Measurements from ENCODE around the gene ANKRD36C.
"Not testable (repeated sequence)": the region's sequence is repeated elsewhere in the genome, so short reads cannot be mapped to it uniquely, and the experiment has no call there.

ANKRD36C gene

GRCh38 chr2:95991351-95992094 is at the start of gene ANKRD36C:
Gene ANKRD36C (minus strand): TSS chr2:95991824. CDS start chr2:95991708, 116 bp downstream.
- not testable (repeated sequence) for DNase-seq (ENCODE audit: low read depth)

GRCh38 chr2:96035554-96035953 is 43.9 kb upstream of the ANKRD36C start:
- not testable (repeated sequence) for DNase-seq (ENCODE audit: low read depth)

- not testable (repeated sequence) for DNase-seq (ENCODE audit: low read depth)
These were observed 43.2 kb upstream of the ANKRD36C start, which contains the start of gene GPAT2 for GRCh38 chr2:96034792-96035191. Gene GPAT2 (minus strand): TSS chr2:96034916. CDS start chr2:96032359, 2,557 bp downstream.

GRCh38 chr2:96033997-96034396 is 42.4 kb upstream of the ANKRD36C start:
- DNase-seq (ENCODE audit: low read depth) = not testable (repeated sequence)

- not testable (repeated sequence) for DNase-seq (ENCODE audit: low read depth)
These were observed 36.2 kb upstream of the ANKRD36C start for GRCh38 chr2:96027725-96028325.

- DNase-seq (ENCODE audit: low read depth) = not testable (repeated sequence)
These were observed 34.1 kb upstream of the ANKRD36C start for GRCh38 chr2:96025755-96026154.

- no peak for DNase-seq (ENCODE audit: low read depth)
These were observed 33.5 kb upstream of the ANKRD36C start for GRCh38 chr2:96025194-96025492.

- no peak for DNase-seq (ENCODE audit: low read depth)
These were observed 32.9 kb upstream of the ANKRD36C start for GRCh38 chr2:96024336-96025193.

GRCh38 chr2:96023701-96024100 is 32.1 kb upstream of the ANKRD36C start:
- DNase-seq (ENCODE audit: low read depth) = not testable (repeated sequence)

GRCh38 chr2:96022701-96023447 is 31.2 kb upstream of the ANKRD36C start:
- DNase-seq (ENCODE audit: low read depth) = peak; percentile 61

GRCh38 chr2:96022126-96022525 is 30.5 kb upstream of the ANKRD36C start:
- DNase-seq (ENCODE audit: low read depth) = not testable (repeated sequence)

- DNase-seq (ENCODE audit: low read depth) = not testable (repeated sequence)
These were observed 29.5 kb upstream of the ANKRD36C start for GRCh38 chr2:96021142-96021541.

GRCh38 chr2:96019909-96020590 is 28.4 kb upstream of the ANKRD36C start:
- not testable (repeated sequence) for DNase-seq (ENCODE audit: low read depth)

GRCh38 chr2:96016321-96016720 is 24.7 kb upstream of the ANKRD36C start:
- DNase-seq (ENCODE audit: low read depth) = not testable (repeated sequence)

- DNase-seq (ENCODE audit: low read depth) = not testable (repeated sequence)
These were observed 21.2 kb upstream of the ANKRD36C start for GRCh38 chr2:96012792-96013264.

GRCh38 chr2:96012086-96012791 is 20.6 kb upstream of the ANKRD36C start:
- not testable (repeated sequence) for DNase-seq (ENCODE audit: low read depth)

- DNase-seq (ENCODE audit: low read depth) = not testable (repeated sequence)
These were observed 19.5 kb upstream of the ANKRD36C start for GRCh38 chr2:96011129-96011455.

GRCh38 chr2:96010320-96011128 is 18.9 kb upstream of the ANKRD36C start:
- DNase-seq (ENCODE audit: low read depth) = peak; percentile 94

- not testable (repeated sequence) for DNase-seq (ENCODE audit: low read depth)
These were observed 18.2 kb upstream of the ANKRD36C start for GRCh38 chr2:96009833-96010232.

GRCh38 chr2:96008051-96008450 is 16.4 kb upstream of the ANKRD36C start:
- not testable (repeated sequence) for DNase-seq (ENCODE audit: low read depth)

All from activated T-helper 9 cell treated with anti-CD3 and anti-CD28 coated beads, Interleukin-2, amount 50 U/mL, for 16 hours (primary cell).